ENCODE measurements around the gene MCM6. TPM values are rescaled to one million over a fixed set of nuclear protein-coding genes. Genes with fewer than 3 reads are reported as not detected.

Gene MCM6
- total and polyA plus RNA-seq, 8 donors, result 1.8 to 41.1 (median 8.5) TPM

GRCh38 chr2:135875491-135876065 is 665 bp downstream of the MCM6 start:
- TF ChIP-seq CTCF (IDR thresholded peaks at IDR 0.05) (no peak), POLR2AphosphoS5 (IDR thresholded peaks at IDR 0.05) (peak in 1 of 3 donors; percentile 32), POLR2A (IDR thresholded peaks at IDR 0.05) (no peak)
- Histone ChIP-seq H3K9me3 (no peaks in the 10 kb centered on the region), H3K27ac (peak overlapping the region; percentile 77 to 93 (median 85)), H3K27me3 (no peaks in the 10 kb centered on the region), H3K36me3 (peaks cover 6 to 23% (median 19%) of the 10 kb centered on the region in 4 donors), H3K4me1 (peaks cover 0 to 30% (median 20%) of the 10 kb centered on the region in 4 donors), H3K4me3 (peak overlapping the region; percentile 66 to 93 (median 81))
- DNase-seq, result peak; percentile 59 to 77
- intact Hi-C loops (cut with DNase I; ENCODE audit: low total_unique reads), result loop anchor here (10.0 kb wide), 1 partner anchor 141 kb away; no protein-coding TSS in a partner anchor
- 1 to 2% (median 1%) methylated on average over 20 to 26 of the region's 26 CpGs for WGBS, 5 donors

- H3K9me3 ChIP-seq, result no peaks in the 10 kb centered on the region
Measured at GRCh38 chr2:135874777-135875365, 1.4 kb downstream of the MCM6 start.

GRCh38 chr2:135870571-135870970 is 5.7 kb downstream of the MCM6 start:
- Histone ChIP-seq H3K27me3 (no peaks in the 10 kb centered on the region), H3K4me1 (peaks cover 0 to 24% (median 10%) of the 10 kb centered on the region in 4 donors), H3K36me3 (peaks cover 18 to 69% (median 64%) of the 10 kb centered on the region in 4 donors), H3K9me3 (no peaks in the 10 kb centered on the region), H3K4me3 (no peak overlapping the region), H3K27ac (no peak overlapping the region)
- intact Hi-C loops (cut with DNase I; ENCODE audit: low total_unique reads), result loop anchor here (10.0 kb wide), 1 partner anchor 136 kb away; no protein-coding TSS in a partner anchor
- no peak for DNase-seq
- TF ChIP-seq POLR2A (IDR thresholded peaks at IDR 0.05) (no peak), EP300 (IDR thresholded peaks at IDR 0.05) (no peak), CTCF (IDR thresholded peaks at IDR 0.05) (no peak), POLR2AphosphoS5 (IDR thresholded peaks at IDR 0.05) (no peak)
- 25 to 96% (median 87%) methylated on average over 1 of the region's 1 CpG for WGBS, 5 donors

More at GRCh38 chr2:135874777-135875365, 1.4 kb downstream of the MCM6 start:
- intact Hi-C loops (cut with DNase I; ENCODE audit: low total_unique reads), result loop anchor here (10.0 kb wide), 1 partner anchor 140 kb away; no protein-coding TSS in a partner anchor
- WGBS, 5 donors, result 64 to 74% (median 70%) methylated on average over 19 of the region's 19 CpGs
- Histone ChIP-seq H3K4me1 (peaks cover 0 to 30% (median 20%) of the 10 kb centered on the region in 4 donors), H3K4me3 (peak overlapping the region in 3 of 4 donors; percentile 76 to 93 (median 86)), H3K36me3 (peaks cover 10 to 30% (median 23%) of the 10 kb centered on the region in 4 donors), H3K27me3 (no peaks in the 10 kb centered on the region), H3K27ac (peak overlapping the region in 1 of 5 donors; percentile 93)
- no peak for DNase-seq
- TF ChIP-seq EP300 (IDR thresholded peaks at IDR 0.05) (no peak), POLR2AphosphoS5 (IDR thresholded peaks at IDR 0.05) (no peak), POLR2A (IDR thresholded peaks at IDR 0.05) (no peak)

GRCh38 chr2:135863233-135863632 is 13.0 kb downstream of the MCM6 start:
- no peak for TF ChIP-seq POLR2AphosphoS5 (IDR thresholded peaks at IDR 0.05)
- TF ChIP-seq CTCF (IDR thresholded peaks at IDR 0.05), result no peak
- no peak for TF ChIP-seq POLR2A (IDR thresholded peaks at IDR 0.05)
- no peak for TF ChIP-seq EP300 (IDR thresholded peaks at IDR 0.05)
- no peak overlapping the region for H3K4me3 ChIP-seq
- intact Hi-C loops (cut with DNase I; ENCODE audit: low total_unique reads), result no loop called here
- H3K4me1 ChIP-seq, result no peaks in the 10 kb centered on the region
- DNase-seq, result no peak
- H3K36me3 ChIP-seq, result peaks cover 21 to 97% (median 93%) of the 10 kb centered on the region in 4 donors
- 81 to 88% (median 82%) methylated on average over 6 of the region's 6 CpGs for WGBS, 5 donors
- no peaks in the 10 kb centered on the region for H3K9me3 ChIP-seq
- H3K27me3 ChIP-seq, result no peaks in the 10 kb centered on the region
- H3K27ac ChIP-seq, result no peak overlapping the region
